Epithelial cell of prostate (primary cell): ENCODE measurements around the gene PRKAA1.

Source experiments
- DNase-seq: peaks from one replicate; pipeline ENCODE4 v3.0.0-alpha.2; 2011; ENCODE audit warnings: low read depth, low spot score
- H3K27ac ChIP-seq: fragments of 450-650 bp; 2 replicates; pipeline ENCODE4 v1.5.1; 2017; ENCODE audit warnings: mild to moderate bottlenecking

The PRKAA1 gene

DNA sequence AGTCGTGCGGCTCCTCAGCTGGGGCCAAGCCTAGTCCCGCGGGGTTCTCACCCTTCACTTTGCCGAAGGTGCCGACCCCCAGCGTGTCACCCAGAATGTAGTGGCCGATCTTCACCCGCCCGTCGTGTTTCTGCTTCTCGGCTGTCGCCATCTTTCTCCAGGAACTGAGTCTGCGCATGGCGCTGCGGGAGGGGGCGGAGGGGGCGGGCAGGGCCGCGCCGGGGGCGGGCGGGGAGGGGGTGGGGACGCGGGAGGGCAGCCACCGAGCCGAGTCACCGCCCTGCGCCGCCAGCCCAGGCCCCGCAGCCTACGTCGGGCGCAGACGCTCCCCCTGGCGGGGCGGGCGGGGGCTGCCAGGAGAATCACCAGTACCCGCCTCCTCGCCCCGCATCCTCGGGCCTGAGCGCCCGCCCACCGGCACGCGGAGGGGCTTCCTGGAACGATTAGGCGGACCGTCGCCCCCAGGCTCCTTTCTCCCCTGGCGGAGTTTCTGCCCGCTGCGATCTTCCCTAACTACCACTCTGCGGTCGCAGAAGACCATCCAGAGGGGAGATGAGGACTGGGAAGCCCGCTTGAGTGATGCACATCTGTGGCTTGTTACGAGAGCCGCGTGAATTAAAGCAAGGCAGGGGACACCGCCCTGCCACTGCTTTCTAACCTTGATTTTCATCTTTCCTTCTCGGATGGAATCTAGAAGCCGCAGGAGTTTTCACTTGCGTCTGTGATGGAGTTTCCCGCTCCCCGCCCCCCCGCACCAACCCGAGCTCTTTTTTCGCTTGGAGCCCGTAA, at the start of gene PRKAA1:
PRKAA1 (minus strand) TSS at position 363 of the 789 bp plus-strand sequence; CDS start at position 178, 185 bp downstream.
- peak within 1 kb of the TSS; percentile 81 for H3K27ac ChIP-seq
- DNase-seq, result no peak

DNA sequence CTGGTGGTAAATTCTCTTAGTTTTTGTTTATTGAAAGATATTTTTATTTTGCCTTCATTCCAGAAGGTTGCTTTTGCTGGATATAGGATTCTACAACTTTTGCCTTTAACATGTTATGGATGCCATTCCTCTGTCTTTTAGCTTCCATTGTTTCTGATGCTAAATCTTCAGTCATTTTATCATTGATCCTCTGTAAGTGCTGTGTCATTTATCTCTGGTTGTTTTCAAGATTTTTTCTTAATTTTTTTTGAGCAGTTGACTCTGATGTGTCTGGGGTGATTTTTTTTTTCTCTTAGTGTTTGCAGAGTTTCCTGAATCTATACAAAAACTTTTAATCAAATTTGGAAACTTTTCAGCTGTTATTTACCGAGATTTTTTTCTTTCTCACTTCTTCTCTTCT, 49.4 kb upstream of the PRKAA1 start:
- no peak for DNase-seq
- H3K27ac ChIP-seq, result no peak overlapping the region

DNA sequence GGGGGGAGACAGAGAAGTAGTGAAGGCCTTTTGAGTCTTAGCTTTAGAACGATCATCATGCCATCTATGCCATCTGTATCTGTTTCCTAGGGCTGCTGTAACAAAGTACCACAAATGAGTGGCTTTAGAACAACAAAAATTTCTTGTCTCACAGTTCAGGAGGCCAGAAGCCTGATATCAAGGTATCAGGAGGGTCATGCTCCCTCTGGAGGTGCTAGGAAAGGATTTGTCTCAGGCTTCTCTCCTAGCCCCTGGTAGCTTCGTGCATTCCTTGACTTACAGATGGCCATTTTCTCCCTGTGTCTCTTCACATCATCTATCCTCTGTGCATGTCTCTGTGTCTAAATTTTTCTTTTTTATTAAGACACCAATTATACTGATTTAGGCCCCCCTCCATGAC, 48.2 kb upstream of the PRKAA1 start:
- H3K27ac ChIP-seq, result no peak overlapping the region
- no peak for DNase-seq

DNA sequence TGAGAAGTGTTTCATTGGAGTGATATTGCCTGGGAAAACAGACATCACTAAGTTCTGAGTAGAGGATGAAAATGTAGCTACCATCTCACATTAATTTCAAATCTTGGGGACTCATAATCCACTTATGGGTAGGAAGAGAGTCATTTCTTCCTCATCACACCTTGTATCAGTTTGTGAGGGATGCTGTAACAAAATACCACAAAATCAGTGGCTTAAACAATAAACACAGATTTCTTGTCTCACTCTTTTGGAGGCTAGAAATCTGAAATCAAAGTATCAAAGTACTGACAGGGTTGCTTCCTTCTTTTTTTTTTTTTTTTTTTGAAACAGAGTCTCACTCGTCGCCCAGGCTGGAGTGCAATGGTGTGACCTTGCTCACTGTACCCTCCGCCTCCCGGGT, 46.4 kb upstream of the PRKAA1 start:
- H3K27ac ChIP-seq, result no peak overlapping the region

DNA sequence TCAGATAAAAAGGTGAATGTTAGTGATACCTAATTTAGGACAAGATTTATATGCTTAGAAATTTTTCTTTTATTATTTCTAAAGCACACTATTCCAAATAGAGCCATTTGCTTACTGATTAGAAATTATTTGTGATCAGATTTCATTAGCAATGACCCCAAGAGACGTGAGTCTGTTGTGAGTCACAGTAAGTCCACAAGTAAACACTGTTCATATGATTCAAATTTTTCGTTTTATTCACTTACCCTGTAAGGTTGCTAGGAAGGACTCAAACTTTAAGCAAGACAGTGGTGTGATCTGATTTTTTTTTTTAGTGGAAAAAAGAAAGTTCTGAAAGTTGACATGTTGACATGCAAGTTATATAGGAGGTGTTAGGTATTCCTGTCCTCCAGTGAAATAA, 44.2 kb upstream of the PRKAA1 start:
- peak overlapping the region; percentile 82 for H3K27ac ChIP-seq
- DNase-seq, result no peak

More for the DNA sequence above, 46.4 kb upstream of the PRKAA1 start:
- DNase-seq, result no peak

DNA sequence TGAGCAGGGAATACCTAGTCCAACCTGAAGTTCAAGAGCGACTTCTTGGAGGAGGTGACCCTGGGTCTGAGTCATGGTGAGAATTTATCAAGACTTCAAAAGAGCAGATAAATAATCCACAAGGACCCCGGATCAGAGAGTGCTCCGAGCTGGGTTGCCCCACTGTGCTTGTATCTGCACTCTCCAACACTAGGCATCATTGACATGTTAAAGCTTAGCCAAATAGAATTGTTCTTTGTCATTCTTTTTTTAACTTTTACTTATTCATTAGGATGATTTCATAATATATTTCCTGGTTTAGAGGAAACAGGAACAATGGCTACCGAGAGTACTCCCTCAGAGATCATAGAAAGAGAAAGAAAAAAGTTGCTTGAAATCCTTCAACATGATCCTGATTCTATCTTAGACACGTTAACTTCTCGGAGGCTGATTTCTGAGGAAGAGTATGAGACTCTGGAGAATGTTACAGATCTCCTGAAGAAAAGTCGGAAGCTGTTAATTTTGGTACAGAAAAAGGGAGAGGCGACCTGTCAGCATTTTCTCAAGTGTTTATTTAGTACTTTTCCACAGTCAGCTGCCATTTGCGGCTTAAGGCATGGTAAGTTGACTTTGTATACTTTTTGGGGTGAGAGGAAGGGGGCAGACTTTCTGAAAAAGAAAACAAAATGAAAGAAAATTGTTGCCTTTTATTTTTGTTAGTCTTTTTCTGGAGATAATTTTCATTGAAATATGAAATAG, 43.1 kb upstream of the PRKAA1 start, which contains the start of gene CARD6:
CARD6 (plus strand) TSS at position 300 of the 738 bp plus-strand sequence; CDS start at position 316, 16 bp downstream.
- no peak for DNase-seq
- H3K27ac ChIP-seq, result peak within 1 kb of the TSS; percentile 82

DNA sequence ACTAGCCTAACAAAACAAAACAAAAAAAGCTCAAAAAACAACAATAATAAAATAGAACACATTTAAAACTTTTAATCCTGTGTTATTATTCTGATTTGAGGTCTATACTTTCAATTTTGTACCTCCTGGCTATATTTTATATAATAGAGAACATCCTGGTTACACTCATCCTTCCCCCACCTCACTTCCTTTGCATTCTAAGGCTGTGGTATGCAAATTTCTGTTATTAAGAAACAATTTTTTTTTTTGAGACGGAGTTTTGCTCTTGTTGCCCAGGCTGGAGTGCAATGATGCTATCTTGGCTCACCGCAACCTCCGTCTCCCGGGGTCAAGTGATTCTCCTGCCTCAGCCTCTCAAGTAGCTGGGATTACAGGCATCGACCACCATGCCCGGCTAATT, 39.9 kb upstream of the PRKAA1 start:
- DNase-seq, result no peak
- H3K27ac ChIP-seq, result no peak overlapping the region

DNA sequence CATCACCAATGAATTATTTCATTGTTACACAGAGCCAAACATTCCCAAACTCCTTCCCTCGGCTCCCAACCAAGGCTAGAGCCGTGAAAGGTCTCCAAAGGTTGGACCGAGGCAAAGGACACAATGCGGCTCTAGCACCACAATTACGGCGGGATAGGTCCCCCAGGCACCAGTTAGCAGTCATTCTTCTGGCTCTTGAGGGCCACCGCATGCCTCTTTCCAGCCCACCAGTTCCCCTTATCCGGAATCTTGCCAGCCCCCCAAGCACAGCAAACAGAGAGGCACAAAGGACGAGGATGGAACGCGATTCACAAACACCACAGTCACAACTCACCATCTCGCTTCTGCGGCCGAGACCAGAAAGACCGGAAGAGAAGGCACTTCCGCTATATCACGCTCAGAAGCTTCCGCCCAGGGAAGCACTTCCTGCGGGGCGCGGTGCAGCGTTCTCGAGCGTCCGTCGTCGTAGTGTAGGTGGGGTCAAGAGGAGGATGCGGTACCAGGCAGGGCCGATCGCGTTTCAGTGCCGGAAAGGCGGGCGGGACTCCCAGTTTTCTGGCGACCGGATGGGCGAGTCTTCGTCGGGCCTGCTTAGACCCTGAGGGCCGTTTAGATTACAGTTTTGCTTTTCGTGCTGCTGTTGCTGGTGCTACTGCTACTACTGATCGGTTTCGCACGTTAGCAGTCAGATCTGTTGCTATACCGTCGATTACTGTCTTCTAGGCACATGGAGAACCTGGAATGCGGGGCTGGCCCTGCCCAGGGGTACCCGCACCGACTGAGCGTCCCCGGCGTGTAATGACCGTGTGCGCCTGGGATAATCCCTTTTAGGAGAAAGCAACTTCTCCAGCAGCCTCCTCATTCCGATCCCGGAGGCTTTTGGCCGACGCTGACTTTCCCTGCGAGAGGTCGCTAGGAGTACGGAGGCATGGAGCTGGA, 36.9 kb upstream of the PRKAA1 start, which contains the start of gene RPL37:
RPL37 (minus strand) TSS at position 374 of the 939 bp plus-strand sequence; CDS start at position 337, 37 bp downstream.
- peak; percentile 93 for DNase-seq
- peak within 1 kb of the TSS; percentile 98 for H3K27ac ChIP-seq

DNA sequence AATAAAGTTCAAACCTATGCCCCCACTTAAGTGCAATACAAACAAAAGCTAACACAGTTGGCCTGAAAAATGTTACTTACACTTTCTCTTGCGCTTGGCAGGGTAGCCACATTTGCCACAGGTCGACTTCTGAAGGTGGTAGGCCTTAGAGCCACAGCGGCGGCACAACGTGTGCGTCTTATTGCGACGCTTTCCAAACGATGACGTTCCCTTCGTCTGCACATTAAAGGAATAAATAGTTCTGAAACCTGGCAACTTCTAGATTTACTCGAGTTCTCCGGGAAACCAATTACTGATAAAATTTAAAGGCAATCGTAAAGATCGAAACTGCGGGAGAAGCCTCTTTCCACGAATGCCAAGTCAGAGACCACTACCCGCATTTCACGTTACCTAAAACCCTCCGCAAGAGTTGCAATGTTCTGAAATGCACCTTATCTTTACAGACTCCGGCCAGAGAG, 36.2 kb upstream of the PRKAA1 start:
- DNase-seq, result no peak
- peak overlapping the region; percentile 98 for H3K27ac ChIP-seq

DNA sequence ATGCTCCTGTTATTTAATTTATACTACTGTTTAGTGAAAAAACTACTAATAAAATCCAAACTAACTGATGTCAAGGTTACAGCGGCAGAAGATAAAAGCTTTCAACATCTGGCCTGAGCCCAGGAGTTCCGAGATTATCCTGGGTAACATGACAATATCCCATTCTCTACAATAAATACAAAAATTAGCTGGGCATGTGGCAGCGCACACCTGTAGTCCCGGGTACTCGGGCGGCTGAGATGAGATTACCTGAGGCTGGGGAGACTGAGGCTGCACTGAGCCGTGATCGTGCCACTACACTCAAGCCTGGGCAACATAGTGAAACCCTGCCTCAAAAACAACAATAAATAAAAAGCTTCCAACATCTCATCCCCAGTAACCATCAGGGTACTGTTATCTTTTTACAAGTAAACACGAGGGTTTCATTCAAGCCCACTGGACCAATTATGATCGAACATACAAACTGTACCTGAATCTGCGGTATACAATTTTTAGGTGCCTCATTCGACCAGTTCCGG, 35.6 kb upstream of the PRKAA1 start:
- no peak for DNase-seq
- H3K27ac ChIP-seq, result peak overlapping the region; percentile 98

DNA sequence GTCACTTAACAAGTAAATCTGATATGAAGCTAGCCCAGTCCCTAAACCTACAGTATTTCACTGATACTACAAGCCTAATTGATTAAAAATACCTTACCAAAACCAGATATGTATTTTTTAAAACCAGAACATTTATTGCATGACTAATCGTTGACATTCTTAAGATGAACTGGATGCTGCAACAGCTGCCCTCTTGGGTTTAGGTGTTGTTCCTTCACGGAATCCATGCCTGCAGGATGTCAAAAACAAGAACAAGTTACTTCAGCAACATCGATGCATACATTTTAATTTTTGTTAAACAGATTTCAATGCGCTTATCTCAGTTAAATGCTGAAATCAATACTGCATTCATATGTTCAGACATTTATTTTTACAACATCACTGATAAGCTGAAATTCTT, 34.2 kb upstream of the PRKAA1 start:
- peak overlapping the region; percentile 98 for H3K27ac ChIP-seq
- no peak for DNase-seq

DNA sequence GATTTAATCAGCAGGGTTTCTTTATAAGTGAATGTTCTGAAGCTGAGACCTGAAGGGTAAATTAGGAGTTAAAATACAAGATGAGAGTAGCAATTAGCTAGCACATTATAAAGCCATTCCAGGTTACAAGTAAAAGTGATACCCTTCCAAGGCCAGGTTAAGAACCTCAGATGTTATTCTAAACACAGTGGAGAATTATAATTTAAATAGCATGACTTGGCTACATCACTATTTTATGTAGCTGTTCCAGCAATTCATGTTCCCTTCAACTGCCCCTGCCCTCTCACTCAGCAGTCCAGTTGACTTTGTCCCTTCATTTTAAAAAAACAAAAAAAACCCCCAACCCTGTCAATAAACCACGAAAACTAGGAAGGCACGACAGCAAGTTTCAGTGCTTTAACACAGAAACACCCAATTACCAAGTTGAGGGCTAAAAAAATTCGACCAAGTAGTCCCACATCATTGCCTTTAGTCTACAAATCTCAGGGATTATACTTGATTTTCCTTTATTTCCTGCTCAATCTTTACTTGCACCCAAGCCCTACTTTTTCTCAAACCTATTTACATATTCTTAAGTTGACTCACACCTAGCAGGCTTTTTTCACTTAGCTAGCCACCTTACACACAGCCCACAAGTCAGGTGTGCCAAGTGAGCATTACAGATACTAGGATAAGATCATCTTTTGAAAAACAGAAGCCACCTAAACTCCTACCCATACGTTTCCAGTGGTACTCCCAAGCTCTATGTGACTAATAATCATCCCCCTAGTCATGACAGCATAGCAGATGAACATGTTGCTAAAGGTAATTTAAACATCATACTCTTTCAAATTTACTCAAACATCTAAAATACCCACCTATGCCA, 33.4 kb upstream of the PRKAA1 start:
- peak; percentile 36 for DNase-seq
- peak overlapping the region; percentile 98 for H3K27ac ChIP-seq

DNA sequence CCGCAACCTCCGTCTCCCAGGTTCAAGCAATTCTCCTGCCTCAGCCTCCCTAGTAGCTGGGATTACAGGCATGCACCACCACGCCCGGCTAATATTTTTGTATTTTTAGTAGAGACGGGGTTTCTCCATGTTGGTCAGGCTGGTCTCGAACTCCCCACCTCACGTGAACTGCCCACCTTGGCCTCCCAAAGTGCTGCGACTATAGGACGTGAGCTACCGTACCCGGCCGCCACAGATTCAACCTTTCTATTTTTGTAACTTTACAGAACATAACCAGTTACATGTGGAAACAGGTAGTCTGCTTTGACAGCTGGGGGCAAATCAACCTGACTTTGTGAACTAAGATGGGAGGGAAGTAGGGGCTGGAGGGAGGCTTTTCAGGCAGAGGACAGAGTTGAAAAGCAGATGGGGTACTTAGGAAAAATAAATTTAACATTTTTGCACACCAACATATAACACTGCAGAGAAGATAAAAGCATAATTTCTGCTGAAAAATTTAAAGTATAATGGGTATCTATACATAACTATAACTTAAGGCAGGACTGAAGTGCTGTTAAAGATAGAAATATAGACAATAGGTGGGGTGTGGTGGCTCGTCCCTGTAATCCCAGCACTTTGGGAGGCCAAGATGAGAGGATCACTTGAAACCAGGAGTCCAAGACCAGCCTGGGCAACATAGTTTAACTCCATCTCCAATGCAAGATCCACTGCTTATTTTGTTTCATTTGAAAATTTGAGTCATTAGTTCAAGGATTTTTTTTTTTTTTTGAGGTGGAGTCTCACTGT, 31.8 kb upstream of the PRKAA1 start:
- DNase-seq, result no peak
- H3K27ac ChIP-seq, result no peak overlapping the region

DNA sequence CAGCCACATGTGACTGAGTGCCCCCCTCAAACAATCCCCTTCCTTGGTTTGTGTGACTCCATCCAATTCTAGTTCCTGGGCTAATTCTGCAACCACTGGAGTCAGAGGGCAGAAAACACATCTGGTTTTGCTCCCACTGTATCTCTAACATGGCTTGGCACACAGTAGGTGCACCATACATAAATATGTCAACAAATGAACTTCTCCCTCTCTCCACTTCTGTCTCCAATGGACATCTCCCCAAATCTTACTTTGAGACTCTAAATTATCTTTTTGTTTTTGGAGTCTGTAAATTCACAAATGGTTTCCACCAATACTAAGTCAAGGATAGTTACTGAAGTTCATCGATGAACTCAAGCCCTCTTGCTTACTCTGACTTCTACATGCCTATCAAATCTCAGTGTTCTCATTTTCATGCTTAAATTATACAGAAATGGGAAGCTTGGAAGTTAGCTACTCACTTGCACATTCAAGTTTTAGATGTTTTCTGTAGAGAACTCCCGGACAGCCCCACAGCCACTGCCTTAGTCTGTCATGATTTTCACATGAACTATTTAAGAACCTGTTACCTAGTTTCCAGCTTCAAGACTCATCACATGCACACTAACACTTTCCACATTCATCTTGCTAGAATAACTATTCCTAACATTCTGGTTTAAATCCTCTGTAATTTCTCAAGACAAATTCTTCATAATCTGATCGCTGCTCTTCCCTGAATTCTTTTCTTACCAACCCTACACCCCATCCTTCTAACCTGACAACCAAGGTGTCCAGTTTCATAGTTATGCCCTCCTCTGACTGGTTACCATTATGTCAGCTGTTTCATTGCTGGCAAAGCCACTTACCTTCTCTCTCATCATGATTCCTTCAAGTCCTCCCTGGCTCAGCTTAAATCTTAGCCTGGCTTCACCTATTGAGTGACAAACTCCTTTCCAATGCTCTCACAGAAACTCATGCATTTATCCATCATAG, 30.8 kb upstream of the PRKAA1 start:
- no peak for DNase-seq
- no peak overlapping the region for H3K27ac ChIP-seq

DNA sequence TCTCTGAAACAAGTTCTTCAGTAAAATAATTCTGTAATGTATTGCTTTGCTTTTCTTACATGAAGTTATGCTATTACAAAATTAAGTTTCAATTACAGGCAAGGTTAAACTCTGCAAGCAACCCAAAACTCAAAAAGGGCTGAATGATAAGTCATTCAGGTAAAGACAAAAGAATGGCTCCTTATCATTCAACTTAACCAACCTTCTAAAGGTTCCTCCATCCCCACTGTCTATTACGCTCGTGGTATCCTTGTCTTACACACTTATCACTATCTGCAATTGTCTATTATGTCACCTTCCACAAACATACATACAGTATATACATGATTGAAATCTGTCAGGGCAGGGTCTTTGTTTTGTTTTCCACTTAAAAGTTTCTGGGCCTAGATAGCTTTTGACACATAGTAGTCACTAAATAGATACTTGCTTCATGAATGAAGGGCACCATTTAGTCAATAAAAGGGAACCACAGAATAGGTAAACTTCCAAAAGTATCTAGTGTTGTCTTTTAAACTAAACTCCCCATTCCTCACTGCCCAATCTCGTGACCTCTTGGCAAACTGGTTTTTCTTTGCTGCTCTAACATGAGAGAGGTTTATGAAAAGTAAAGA, 30.0 kb upstream of the PRKAA1 start:
- DNase-seq, result no peak
- H3K27ac ChIP-seq, result no peak overlapping the region

DNA sequence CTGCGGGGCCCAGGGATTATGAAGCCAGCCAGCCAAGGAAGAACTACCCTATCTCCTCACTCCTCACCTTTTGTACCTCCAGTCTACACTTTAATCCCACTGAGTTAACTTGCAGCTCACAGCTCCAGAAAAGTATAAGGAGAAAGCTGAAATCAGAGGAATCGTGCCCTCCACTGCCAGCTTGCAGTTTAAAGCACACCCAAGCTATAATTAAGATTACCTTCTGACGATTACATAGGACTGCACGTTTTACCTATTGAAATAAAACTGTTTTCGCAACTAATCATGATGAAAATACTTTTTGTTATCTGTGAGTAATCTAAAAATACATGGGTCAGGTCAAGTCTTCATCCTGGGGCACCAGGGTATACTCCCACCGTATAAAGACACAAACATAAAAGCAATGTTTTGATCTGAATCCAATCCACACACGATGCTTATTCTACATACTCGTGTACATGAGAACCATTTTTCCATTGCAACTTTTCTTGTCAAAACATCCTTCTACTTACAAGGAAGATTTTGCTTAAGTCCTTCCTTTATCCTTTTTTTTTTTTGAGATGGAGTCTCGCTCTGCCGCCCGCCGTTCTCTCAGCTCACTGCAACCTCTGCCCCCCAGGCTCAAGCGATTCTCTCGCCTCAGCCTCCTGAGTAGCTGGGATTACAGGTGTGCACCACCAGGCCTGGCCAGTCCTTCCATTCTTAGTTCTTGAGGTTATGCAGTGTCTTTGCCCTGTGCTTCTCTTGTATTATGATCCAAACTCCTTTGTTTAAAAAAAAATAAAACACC, 29.2 kb upstream of the PRKAA1 start:
- H3K27ac ChIP-seq, result no peak overlapping the region
- no peak for DNase-seq
